Neutrophil (primary cell): ENCODE measurements around the gene FCRL6.
A peak's percentile ranks its signal among the peaks of the same experiment; 100 is the strongest.

ENCODE experiments used
- H3K27ac ChIP-seq: fragments of 200-600 bp; sonication (generic); 2 replicates; pipeline ENCODE4 v1.5.1; 2016; ENCODE audit warnings: mild to moderate bottlenecking, moderate library complexity
- H3K27me3 ChIP-seq: fragments of 200-600 bp; sonication (generic); 2 replicates; pipeline ENCODE4 v1.6.0; 2016; ENCODE audit warnings: mild to moderate bottlenecking
- H3K36me3 ChIP-seq: fragments of 200-600 bp; sonication (generic); 2 replicates; pipeline ENCODE4 v1.5.1; 2017
- H3K4me1 ChIP-seq, 2 experiments: fragments of 200-600 bp in 1 of 2; sonication (generic) in 1 of 2; 1 replicate in 1 of 2; 2 replicates in 1 of 2; pipeline versions ENCODE4 v1.5.1 to v1.6.1; 2013 to 2016; ENCODE audit warnings: low read depth in 1 of 2, low read length in 1 of 2, mild to moderate bottlenecking in 1 of 2, moderate library complexity in 1 of 2; ENCODE audit not compliant: control insufficient read depth in 1 of 2, insufficient read depth in 1 of 2
- H3K4me3 ChIP-seq, 2 experiments: fragments of 200-600 bp in 1 of 2; sonication (generic) in 1 of 2; 1 replicate in 1 of 2; 2 replicates in 1 of 2; pipeline ENCODE4 v1.5.1; 2013 to 2016; ENCODE audit warnings: low read depth in 1 of 2, low read length in 1 of 2, mild to moderate bottlenecking in 1 of 2, moderate library complexity in 1 of 2
- H3K9me3 ChIP-seq: fragments of 200-600 bp; sonication (generic); 2 replicates; pipeline ENCODE4 v1.5.1; 2016
- TF ChIP-seq, protein P1 (sequence below): fragments of 200-600 bp; sonication (generic); IDR thresholded peaks from 2 replicates; pipeline ENCODE4 v1.5.1; 2016; ENCODE audit warnings: antibody characterized with exemption

The FCRL6 gene

DNA sequence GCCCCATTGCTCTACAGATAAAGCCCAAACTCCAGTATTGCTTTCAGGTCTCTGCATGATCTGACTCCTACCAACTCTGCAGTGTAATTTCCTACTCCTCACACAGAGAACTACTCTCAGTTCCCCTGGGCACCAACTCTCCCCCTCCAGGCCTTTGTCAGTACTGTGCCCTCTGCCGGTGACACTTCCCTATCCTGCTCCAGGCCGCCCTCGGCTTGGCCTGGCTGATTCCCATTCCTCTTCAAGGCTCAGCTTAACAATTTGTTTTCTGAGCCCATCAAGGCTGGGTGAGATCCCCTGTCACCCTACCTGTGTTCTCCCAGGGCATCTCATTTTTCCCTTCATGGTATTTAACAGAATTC is 27.1 kb downstream of the FCRL6 start:
- Histone ChIP-seq H3K4me1 (peaks cover 47 to 50% of the 10 kb centered on the region in 2 experiments), H3K9me3 (no peaks in the 10 kb centered on the region), H3K27ac (peak overlapping the region; percentile 50), H3K36me3 (no peaks in the 10 kb centered on the region), H3K4me3 (no peak overlapping the region), H3K27me3 (no peaks in the 10 kb centered on the region)
- TF ChIP-seq, protein P1, sequence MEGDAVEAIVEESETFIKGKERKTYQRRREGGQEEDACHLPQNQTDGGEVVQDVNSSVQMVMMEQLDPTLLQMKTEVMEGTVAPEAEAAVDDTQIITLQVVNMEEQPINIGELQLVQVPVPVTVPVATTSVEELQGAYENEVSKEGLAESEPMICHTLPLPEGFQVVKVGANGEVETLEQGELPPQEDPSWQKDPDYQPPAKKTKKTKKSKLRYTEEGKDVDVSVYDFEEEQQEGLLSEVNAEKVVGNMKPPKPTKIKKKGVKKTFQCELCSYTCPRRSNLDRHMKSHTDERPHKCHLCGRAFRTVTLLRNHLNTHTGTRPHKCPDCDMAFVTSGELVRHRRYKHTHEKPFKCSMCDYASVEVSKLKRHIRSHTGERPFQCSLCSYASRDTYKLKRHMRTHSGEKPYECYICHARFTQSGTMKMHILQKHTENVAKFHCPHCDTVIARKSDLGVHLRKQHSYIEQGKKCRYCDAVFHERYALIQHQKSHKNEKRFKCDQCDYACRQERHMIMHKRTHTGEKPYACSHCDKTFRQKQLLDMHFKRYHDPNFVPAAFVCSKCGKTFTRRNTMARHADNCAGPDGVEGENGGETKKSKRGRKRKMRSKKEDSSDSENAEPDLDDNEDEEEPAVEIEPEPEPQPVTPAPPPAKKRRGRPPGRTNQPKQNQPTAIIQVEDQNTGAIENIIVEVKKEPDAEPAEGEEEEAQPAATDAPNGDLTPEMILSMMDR = peak; percentile 47

DNA sequence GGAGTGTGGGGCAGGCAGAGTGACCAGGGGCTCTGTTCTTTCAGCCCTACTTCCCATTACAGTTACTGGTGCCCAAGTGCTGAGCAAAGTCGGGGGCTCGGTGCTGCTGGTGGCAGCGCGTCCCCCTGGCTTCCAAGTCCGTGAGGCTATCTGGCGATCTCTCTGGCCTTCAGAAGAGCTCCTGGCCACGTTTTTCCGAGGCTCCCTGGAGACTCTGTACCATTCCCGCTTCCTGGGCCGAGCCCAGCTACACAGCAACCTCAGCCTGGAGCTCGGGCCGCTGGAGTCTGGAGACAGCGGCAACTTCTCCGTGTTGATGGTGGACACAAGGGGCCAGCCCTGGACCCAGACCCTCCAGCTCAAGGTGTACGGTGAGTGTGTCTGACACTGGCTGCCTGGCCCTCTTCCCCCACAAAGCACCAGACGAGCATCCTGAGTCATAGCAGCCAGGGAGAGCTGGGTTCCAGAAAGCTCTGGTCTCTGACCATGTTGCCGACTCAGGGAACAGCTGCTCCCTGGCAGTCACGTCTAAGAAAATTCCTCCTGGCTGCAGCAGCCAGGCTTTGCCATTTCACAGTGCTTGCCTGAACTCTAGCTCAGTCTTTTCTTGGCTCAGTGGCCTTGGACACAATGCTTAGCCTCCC is 27.8 kb downstream of the FCRL6 start:
- Histone ChIP-seq H3K27me3 (no peaks in the 10 kb centered on the region), H3K4me3 (no peak overlapping the region), H3K4me1 (peaks cover 44 to 45% of the 10 kb centered on the region in 2 experiments), H3K27ac (peak overlapping the region; percentile 50), H3K9me3 (no peaks in the 10 kb centered on the region), H3K36me3 (no peaks in the 10 kb centered on the region)
- TF ChIP-seq, protein P1 = no peak

DNA sequence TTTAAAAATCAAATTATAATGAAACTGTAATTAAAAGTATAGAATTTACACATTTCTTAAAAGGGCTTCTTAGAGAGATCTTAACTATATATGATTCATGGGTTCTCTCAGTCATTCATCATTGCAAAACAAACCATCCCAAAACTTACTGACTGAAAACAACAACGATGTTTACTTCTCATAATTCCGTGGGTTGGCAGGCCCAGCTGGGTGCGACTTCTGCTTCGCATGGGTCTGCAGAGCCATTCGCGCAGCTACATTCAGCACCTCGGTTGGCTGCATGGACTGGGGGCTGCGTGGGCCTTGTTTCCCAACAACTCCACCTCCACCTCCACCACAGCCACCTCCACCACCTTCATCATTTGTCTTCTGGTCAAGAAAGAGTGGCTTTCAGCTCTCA is 28.6 kb downstream of the FCRL6 start:
- no peaks in the 10 kb centered on the region for H3K9me3 ChIP-seq
- no peaks in the 10 kb centered on the region for H3K27me3 ChIP-seq
- H3K36me3 ChIP-seq = no peaks in the 10 kb centered on the region
- no peak overlapping the region for H3K4me3 ChIP-seq
- TF ChIP-seq, protein P1 = no peak
- H3K27ac ChIP-seq = no peak overlapping the region
- H3K4me1 ChIP-seq = peaks cover 36 to 39% of the 10 kb centered on the region in 2 experiments

DNA sequence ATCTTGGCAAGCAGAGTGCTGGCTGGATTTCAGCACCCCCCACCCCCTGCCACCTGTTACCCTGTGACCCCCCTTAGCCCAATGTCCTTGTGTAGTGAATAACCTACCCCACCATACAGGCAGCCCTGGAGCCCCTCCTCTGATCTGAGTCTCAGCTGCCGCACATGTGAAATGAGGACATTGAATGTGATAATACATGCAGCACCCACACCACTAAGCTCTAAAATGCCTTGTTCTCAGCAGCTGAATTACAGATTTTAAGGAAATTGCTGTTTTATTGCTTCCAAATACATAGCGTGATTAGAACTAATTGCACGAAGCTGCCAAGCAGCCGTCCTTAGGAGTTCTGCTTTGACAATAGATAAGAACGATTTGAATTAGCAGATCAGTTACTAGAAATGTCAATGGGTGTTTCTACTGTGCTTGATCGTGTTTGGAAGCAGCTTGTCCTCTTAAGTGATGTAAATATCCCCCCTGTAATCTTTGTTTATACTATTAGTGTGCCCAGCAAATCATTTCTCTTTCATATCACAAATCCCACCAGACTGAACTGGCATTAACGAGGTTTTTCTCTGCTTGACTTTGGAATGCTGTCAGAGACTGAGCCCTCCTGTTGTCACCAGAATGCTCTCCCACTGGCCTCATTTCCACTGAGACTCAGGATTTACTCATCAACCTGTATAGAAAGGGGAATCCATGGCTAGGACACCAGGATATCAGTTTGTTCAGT is 29.4 kb downstream of the FCRL6 start:
- Histone ChIP-seq H3K4me1 (peaks cover 28 to 36% of the 10 kb centered on the region in 2 experiments), H3K9me3 (no peaks in the 10 kb centered on the region), H3K36me3 (no peaks in the 10 kb centered on the region), H3K27ac (no peak overlapping the region), H3K27me3 (no peaks in the 10 kb centered on the region), H3K4me3 (no peak overlapping the region)
- TF ChIP-seq, protein P1 = no peak

DNA sequence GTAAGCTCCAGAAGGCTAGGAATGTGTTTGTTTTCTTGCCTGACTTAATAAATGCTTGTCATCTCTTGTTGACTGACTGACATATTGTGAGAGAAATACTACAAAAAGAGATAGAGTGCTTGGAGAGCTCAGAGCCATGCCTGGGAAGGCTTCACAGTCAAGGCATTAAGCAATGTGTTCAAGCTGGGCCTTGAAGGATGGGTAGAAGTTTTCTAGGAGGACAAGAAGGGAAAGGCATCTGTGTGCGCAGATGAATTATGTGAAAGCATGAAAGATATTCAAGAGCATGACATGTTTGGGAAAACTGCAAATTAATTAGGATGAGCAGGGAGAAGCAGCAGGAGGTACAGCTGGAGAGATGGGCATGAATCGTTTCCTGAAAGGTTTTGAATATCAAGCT is 30.1 kb downstream of the FCRL6 start:
- TF ChIP-seq, protein P1 = no peak
- no peaks in the 10 kb centered on the region for H3K9me3 ChIP-seq
- H3K27me3 ChIP-seq = no peaks in the 10 kb centered on the region
- H3K4me3 ChIP-seq = no peak overlapping the region
- H3K27ac ChIP-seq = no peak overlapping the region
- H3K4me1 ChIP-seq = peaks cover 20 to 29% of the 10 kb centered on the region in 2 experiments
- no peaks in the 10 kb centered on the region for H3K36me3 ChIP-seq
